HG03280 (cell line): ENCODE results near the gene RAB22A.
"Not testable (repeated sequence)": the region's sequence is repeated elsewhere in the genome, so short reads cannot be mapped to it uniquely, and the experiment has no call there.

Experiments used
- ATAC-seq: cut with Tn5 transposase; IDR thresholded peaks from one replicate; pipeline ENCODE4 v1.9.1; 2021; ENCODE audit warnings: mild to moderate bottlenecking, moderate library complexity; ENCODE audit not compliant: unreplicated experiment

Gene RAB22A

DNA sequence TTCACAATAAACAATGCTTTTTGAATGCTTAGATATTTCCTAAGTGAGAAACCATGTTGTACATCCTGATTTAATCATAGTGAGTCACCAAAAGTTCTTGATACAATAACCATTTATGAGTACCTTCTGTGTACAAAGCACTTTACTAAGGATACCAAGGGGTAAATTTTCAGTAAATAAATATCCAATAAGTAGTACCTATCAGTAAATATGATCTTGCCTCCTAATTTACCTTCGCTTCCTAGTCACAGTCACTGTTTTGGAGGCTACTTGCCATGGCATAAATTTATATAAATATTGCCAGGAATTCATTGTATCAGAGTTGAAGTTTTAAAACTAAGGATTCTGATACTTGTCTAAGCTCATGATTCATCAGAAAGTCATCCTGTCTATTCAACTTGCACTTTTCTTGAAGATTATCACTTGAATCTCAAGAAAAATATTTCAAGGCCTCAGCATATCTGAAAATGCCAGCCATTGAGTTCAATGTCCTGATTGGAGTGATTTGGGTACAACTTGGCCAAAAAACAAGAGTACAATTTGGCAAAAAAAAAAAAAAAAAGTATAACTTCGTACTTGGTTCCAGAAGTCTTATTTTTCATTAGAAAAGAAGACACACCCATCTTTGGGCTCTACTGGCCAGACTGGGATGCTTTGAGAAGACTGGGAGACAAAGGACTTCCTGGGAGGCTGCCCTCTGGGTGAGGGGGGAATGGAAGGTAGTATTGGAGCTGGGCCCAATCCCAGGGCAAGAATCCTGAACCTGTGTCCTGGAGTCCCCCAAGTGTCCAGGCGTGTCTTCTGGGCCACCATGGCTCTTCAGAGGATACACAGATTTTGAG, 32.8 kb downstream of the RAB22A start:
- no peak for ATAC-seq

DNA sequence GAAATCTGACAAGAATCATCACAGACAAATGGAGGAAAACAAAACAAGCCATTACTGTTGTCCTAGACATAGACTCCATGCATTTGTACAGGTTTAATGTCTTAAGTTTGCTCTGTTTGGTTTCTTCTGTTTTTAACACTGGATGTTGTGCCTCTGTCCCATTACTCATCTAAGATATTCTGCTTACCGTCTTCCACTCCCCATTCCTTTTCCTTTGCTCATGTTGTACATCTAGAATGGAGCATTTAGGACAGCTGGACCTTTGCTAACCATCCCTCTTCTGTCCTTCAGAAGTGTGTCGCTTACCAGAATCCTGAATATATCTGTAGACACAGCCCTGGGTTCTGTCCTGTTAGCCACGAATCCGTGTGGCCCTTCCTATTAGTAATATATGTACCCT, 35.2 kb downstream of the RAB22A start:
- ATAC-seq, result no peak

DNA sequence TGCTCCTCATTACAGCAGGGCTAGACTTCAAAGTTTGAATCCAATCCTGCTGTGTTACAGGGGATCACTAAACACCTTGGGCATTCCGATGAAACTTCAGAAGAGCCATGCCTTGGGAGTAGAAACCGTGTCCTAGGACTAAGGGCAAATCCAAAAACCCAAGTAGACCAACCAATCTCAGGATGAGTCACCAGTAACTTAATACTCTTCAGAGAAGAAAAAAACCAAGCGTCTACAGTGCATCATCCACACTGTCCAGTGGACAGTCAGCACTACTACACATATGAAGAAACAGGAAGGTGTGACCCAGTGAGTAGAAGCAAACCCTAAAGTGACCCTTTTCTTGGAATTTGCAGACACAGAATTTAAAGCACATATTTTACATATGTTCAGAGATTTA, 40.1 kb downstream of the RAB22A start:
- no peak for ATAC-seq

DNA sequence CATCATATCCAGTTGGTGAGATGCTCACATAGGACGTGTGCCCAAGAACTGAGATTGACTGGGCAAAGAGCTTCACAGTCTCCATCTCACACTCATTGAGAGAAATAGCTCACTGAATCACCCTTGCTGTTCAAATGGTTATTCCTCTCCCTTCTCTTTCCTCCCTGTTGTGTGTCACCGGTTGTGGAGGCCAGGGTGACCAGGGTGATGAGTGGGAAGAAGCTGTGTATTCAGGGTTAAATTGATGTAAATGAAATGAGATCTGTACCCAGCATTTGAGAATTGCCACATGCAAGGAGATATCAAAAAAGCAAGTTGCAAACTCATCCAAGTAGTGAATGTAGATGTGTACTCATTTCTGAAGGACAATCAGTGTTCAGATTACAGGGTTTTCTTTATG, 43.0 kb downstream of the RAB22A start:
- no peak for ATAC-seq

DNA sequence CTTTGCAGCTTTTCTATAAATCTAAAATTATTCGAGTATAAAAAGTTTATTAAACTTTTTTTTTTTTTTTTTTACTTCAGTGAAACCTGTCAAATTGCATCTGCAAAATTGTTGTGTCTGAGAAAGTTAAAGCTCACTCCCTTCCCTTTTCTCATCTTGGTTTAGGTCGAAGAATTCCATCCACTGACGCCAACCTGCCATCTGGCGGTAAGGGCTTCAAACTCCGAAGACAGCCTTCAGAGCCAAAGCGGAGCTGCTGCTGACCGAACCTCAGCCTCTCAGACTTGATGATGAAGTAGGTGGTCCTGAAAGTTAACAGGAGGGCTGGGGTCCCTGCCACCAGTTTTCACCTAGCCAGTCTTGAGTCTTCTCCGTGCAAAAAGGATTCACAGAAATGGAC, 49.9 kb downstream of the RAB22A start:
- no peak for ATAC-seq

DNA sequence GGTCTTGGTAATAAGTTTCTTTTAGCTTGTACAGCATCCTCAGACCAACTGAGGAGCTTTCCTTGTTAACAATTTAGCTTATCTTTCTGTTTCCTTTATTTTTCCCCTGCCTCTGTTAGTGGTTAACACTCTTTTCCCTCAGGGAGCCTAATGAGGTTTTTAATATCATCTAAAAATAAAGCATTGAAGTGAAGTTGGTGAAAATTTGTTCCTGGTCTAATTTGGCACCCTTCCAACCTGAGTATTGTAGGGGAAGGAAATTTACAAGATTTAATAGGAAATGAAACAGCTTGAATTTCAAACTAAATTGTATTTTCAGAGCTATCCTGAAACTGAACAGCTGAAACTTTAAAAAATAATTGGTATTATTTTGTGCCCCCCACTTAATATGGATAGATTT, 51.4 kb downstream of the RAB22A start:
- no peak for ATAC-seq

DNA sequence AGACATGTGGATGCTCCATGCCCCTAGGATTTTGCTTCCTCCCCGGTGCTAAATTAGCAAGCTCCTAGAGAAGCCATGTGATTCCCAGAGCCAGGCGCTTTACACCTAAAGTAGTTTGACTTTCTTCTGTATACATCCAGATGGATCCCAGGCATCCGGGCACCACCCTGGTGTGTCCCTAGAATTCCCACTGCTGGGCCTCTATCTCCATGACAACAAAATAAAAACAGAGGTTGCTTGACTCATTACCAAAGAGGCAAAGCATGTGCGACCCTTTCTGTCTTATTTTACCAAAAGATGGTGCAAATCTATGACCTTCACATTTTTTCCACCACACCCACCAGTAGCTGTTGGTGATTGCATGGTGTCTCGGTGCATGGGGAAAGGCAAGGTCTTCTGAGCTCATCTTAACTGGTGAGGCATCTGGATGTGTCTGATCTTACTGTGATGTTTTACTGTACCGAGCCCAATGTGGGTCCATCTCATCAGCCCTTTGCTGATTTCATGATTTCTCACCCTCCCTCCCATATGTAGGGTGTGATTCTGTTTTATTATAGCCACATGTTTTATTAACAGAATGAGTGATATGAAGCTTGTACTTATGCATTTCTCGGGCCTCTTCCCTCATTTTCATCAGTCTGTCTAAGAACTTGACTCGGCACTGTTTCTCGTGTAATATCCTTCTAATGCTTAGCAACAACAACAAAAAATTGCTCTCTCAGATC, 52.1 kb downstream of the RAB22A start:
- no peak for ATAC-seq

DNA sequence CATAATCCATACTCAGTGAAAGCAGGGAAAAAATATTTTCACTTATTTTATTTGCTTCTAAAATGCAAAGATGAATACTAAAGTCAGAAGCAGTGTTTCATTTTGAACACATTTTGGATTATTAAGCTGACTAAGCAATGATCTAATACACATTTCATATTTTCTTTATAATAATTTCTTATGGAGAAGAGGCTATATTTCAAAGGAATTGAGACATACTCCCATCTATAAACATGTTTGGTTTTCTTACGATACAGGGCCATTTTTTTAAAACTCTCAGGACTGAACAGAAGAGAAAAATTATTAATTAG, 52.6 kb downstream of the RAB22A start:
- ATAC-seq, result no peak

DNA sequence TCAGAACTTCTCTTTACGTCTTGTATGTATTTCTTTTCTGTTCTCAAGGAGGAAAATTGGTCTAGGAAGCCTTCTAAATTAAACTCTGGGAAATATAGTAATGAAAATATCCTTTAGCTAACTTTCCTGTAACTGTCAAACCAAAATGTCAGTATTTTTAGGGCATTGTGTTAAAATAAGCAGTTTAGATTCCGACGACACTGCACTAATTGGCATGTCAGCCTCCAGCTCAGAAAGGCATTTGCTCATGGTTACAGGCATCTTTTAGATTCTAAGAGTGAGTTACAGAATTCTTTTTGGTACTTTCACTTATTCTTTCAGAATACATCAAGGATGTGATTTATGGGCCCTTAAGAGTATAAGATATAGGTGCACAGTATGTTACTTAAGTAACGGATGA, 53.5 kb downstream of the RAB22A start:
- no peak for ATAC-seq

DNA sequence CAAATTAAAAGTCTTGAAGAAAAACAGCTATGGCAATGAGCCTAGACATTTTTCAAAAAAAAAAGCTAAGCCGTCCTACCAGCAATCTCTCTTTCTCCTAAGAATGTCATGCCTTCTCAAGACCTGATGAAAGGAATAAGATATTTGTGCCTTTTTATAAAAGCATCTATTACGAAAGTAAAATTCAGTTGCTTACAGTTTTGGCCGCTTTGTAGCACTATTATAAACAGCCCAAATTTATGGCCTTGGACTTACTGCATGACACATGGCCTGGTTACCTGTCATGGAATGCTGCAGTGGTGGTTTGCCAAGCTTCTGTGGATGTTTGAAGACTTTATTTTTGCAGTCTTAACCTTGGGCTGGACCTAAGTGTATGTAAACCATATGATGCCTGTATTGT, 57.4 kb downstream of the RAB22A start:
- no peak for ATAC-seq

DNA sequence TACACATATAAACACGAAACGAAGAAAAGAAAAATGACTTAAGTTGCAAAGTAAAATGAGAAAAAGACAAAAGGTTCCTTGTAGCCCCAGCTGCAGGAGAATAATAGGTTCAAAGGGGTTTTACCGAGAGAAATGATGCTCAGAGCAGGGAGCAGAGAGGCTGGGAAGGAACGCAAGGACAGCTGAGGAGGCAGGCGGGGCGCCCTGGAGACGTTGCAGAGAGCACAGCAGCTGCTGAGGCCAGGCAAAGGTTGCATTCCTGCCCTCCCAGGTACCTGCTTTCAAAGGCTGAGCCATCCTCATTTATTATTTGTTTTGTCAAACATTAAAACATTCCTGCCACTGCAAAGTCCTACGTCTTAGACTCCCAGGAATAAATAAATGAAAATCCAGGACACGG, 63.3 kb downstream of the RAB22A start:
- ATAC-seq, result no peak

DNA sequence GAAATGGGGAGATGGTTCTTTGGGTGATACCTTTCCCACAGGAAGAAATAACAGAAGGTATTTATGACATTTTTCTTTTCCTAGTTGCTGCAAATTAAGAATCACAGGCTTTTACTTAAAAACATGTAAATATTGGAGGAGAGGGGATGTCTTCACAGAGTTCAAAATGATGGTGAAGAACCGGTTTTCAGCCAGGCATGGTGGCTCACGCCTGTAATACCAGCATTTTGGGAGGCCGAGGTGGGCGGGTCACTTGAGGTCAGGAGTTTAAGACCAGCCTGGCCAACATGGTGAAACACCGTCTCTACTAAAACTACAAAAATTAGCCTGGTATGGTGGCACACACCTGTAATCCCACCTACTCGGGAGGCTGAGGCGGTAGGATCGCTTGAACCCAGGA, 63.8 kb downstream of the RAB22A start:
- not testable (repeated sequence) for ATAC-seq

DNA sequence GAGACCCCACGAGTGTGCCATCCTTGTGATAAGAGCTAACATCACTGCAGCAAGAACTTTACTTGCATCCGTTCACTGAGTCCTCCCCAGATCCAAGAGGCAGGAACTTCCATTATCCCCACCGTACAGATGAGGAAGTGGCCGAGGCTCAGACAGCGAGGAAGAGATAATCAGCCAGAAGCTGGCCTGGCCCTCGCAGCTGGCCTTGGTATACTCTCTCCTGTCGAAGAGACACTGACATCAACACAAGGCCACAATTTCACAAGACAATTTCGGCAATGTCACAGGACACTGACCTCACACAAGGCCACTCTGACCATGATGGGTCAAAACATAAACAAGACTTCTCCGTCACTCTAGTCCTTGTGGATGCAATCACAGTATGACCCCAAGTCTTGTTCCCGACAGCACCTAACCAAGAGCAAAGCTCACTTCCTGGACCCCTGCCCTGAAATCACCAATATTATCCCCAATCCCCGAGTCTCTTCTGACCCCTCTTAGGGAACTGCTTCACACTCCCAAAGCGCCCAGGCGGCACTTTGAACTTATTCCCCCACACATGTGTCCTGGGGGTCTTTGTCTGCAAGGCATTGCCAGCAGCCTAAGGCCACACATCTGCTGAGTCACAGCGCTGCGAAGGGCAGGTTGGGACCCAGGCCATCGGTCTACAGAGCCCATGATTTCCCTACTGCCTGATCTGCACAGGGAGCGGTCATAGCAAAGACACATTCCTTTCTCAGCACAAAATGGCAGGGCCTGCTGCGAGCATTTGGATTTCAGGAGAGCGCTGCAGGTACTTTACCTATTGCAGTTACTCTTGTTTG, 64.7 kb downstream of the RAB22A start:
- ATAC-seq, result no peak

DNA sequence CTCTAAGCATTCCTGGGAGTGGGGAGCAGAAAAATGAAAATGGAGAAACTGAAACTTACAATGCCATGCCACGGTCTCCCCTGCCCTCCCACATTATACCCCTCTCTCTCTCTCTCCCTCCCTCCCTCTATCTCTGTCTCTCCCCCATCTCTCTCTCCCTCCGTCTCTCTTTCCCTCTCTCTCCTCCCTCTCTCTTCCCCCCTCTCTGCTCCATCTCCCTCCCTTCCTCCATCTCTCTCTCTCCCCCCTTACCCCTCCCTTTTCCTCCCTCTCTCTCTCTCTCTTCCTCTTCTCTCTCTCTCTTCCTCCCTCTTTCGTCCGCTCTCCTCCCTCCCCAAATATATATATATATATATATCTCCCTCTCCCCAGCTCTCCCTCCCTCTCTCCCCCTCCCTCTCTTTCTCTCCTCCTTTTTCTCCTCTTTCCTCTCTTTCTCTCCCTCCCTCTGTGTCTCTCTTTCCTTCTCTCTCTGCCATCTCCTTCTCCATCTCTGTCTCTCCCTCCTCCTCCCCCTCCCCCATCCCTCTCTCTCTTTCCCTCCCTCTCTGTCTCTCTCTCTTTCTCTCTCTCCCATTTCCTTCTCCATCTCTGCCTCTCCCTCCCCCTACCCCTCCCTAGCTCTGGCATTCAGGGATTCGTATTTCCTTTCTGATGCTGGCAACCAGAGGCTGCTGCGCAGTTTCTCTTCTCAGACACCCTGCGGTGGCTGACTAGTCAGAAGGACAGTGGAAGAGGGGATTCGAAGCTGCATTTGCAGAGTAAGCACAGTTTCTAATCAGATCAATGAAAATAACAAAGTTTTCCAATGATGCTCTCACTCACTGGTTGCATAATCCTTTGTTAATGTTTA, 65.6 kb downstream of the RAB22A start:
- no peak for ATAC-seq

DNA sequence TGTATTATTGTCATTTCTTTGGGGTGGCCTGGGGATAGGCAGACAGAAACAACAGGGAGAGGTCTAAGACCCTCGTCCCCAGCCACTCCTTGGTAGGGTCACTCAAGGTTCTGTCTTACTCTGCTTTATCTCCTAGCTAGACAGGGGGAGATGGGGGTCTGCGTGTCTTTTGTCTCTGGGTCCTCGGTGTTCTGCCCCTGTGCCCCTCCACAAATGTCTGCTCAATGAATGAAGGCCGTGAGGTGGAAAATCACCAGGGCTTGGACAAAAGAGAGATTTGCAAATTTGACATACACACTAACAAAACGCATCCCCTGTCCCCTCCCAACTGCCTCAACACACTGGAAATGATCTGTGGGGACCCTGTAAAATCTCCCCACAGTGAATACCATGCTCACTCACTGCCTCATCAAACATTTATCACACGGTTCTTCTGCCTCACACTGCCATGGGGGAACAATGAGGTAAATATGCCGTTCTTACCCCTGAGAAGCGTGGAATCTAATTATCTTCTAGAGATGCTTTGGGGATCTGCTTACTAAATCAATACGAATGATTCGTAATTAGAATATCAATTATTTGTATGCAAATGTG, 66.3 kb downstream of the RAB22A start:
- ATAC-seq, result no peak

DNA sequence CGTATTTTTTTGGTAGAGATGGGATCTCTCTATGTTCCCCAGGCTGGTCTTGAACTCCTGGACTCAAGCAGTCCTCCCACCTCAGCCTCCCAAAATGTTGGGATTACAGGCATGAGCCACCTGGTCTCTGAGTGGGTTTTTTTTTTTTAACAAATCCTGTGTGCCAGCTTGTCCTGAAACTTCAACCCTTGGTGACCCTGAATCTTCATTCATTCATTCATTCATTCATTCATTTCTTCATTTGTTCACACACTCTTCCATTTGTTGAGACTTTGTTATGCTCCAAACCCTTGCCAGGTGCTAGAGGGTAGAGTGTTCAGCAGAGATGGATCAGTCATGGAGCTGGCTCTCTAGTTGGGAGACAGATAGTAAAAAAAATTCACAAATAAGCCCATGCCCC, 67.5 kb downstream of the RAB22A start:
- ATAC-seq, result no peak

DNA sequence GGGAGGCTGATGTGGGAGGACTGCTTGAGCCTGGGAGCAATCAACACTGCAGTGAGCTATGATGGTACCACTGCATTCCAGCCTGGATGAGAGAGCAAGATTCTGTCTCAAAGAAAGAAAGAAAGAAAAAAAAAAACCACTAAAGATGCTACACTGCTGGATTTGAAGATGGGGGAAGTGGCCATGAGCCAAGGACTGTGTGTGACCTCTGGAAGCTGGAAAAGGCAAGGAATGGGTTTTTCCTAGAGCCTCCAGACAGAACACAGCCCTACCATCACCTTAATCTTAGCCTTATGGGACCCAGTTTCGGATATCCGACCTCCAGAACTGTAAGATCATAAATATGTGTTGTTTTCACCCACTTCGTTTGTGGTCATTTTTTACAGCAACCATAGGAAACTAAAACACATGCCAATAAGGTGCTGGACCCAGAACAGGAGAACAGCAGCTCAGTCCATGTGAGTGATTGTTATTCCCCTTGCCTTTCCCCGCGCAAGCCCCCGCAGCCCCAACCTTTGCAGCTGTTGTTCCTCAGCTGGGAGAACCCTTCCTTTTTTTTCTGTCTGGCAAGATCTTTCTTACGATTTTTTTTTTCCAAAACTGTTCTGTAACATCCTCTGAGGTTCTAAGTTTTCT, 68.4 kb downstream of the RAB22A start:
- no peak for ATAC-seq

DNA sequence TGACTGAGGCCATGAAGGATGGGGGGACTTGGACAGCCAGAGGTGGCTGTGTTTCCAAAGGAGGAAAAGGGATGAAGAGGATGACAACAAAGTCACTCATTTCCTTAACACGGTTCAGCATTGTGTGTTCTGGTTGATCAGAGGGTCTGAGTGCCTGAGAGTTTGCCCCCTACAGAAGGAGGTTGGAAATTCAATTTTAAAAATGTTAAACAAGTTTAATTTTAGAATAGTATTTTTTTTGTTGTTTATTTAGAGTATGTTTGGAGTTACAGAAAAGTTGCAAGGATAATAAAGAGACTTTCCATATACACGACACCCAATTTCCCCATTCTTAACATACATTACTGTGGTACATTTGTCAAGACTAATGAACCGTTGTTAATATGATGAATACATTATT, 69.2 kb downstream of the RAB22A start:
- no peak for ATAC-seq

DNA sequence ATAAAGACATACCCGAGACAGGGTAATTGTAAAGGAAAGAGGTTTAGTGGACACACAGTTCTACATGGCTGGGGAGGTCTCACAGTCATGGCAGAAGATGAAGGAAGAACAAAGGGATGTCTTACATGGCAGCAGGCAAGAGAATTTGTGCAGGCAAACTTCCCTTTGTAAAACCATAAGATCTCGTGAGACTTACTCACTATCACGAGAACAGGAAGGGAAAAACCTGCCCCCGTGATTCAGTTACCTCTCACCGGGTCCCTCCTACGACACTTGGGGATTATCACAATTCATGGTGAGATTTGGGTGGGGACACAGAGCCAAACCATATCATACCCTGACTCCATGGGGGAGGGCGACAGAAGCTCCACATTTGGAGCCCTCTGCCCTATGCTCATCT, 72.1 kb downstream of the RAB22A start:
- no peak for ATAC-seq

DNA sequence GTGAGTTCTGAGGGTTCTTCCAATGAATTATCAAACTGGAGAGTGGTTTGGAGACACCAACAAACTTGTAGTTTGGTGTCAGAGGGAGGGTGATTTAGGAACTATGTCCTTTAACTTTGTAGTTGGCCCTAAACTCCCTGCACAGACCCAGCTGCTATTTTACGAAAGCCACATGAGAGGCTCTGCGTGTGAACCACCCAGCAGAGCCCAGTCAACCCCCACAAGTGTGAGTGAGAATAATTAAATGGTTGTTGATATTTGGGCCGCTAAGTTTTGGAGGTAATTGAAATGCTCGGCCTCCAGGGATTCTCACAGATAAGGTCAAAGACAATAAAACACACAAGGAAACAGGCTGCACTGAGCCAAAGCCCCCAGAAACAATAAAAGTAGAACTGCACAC, 72.6 kb downstream of the RAB22A start:
- ATAC-seq, result no peak
